BJ (cell line): ENCODE measurements around the gene RNF26. TPM values are rescaled to one million over a fixed set of nuclear protein-coding genes. Genes with fewer than 3 reads are reported as not detected.

Experiments used
- CTCF ChIA-PET: fragments of 350-600 bp; formaldehyde crosslinking; extraction: SDS; loops from one replicate; lab custom pipeline; 2021; ENCODE audit warnings: antibody characterized with exemption, inconsistent platforms; lab: Yijun Ruan, JAX
- POLR2A ChIA-PET: fragments of 300-600 bp; sonication (Branson Sonifier 250); formaldehyde crosslinking; extraction: SDS; loops from one replicate; lab custom pipeline; 2021; ENCODE audit warnings: antibody characterized with exemption; lab: Charles Lee
- DNase-seq: peaks from one replicate; pipeline ENCODE4 v3.0.0-alpha.2; 2011; ENCODE audit warnings: low read depth
- H3K27me3 ChIP-seq: 2 replicates; pipeline ENCODE4 v1.6.0; 2011; ENCODE audit warnings: low read length; ENCODE audit not compliant: control insufficient read depth, insufficient read depth
- H3K36me3 ChIP-seq: 2 replicates; pipeline ENCODE4 v1.5.1; 2011; ENCODE audit warnings: low read length; ENCODE audit not compliant: control insufficient read depth, insufficient read depth
- H3K4me3 ChIP-seq: 2 replicates; pipeline ENCODE4 v1.5.1; 2011; ENCODE audit warnings: low read depth, mild to moderate bottlenecking, control low read depth, low read length
- polyA plus RNA-seq: library from polyadenylated mRNA; depleted of rRNA; stranded (reverse); fragments of >200 nt; gene quantifications from 2 replicates; pipeline ENCODE4 v1.2.3, GENCODE V29; 2011
- TF ChIP-seq, protein P1 (sequence below): IDR thresholded peaks from 2 replicates; pipeline ENCODE4 v1.5.1; 2011; ENCODE audit warnings: low read depth, mild to moderate bottlenecking, control low read depth, inconsistent platforms, low read length, moderate library complexity; ENCODE audit not compliant: insufficient read depth

RNF26 gene
- polyA plus RNA-seq, 1 experiment, result 65.1 TPM

DNA sequence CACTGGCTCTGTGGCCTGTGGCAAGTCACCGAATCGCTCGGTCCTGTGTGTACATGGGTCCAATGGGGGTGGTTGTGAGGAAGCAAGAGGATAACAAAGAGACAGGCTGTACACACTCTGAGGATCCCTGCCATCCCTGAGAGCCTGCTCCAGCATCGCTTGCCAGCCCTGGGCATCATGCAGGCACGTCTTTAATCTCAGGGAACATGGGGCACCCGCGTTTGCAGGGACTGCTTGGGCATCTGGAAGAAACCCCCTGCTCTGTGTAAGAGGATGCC, 7.6 kb downstream of the RNF26 start:
- CTCF ChIA-PET, result interaction anchor here (5.9 to 11.5 kb wide), 4 partner anchors 14 to 129 kb away, joined by 43 to 146 read pairs (median 118); no protein-coding TSS in a partner anchor
- no peak overlapping the region for H3K4me3 ChIP-seq
- peaks cover 10% of the 10 kb centered on the region for H3K27me3 ChIP-seq
- DNase-seq, result no peak
- POLR2A ChIA-PET, result no interaction called here
- no peaks in the 10 kb centered on the region for H3K36me3 ChIP-seq
- TF ChIP-seq, protein P1, sequence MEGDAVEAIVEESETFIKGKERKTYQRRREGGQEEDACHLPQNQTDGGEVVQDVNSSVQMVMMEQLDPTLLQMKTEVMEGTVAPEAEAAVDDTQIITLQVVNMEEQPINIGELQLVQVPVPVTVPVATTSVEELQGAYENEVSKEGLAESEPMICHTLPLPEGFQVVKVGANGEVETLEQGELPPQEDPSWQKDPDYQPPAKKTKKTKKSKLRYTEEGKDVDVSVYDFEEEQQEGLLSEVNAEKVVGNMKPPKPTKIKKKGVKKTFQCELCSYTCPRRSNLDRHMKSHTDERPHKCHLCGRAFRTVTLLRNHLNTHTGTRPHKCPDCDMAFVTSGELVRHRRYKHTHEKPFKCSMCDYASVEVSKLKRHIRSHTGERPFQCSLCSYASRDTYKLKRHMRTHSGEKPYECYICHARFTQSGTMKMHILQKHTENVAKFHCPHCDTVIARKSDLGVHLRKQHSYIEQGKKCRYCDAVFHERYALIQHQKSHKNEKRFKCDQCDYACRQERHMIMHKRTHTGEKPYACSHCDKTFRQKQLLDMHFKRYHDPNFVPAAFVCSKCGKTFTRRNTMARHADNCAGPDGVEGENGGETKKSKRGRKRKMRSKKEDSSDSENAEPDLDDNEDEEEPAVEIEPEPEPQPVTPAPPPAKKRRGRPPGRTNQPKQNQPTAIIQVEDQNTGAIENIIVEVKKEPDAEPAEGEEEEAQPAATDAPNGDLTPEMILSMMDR, result no peak

DNA sequence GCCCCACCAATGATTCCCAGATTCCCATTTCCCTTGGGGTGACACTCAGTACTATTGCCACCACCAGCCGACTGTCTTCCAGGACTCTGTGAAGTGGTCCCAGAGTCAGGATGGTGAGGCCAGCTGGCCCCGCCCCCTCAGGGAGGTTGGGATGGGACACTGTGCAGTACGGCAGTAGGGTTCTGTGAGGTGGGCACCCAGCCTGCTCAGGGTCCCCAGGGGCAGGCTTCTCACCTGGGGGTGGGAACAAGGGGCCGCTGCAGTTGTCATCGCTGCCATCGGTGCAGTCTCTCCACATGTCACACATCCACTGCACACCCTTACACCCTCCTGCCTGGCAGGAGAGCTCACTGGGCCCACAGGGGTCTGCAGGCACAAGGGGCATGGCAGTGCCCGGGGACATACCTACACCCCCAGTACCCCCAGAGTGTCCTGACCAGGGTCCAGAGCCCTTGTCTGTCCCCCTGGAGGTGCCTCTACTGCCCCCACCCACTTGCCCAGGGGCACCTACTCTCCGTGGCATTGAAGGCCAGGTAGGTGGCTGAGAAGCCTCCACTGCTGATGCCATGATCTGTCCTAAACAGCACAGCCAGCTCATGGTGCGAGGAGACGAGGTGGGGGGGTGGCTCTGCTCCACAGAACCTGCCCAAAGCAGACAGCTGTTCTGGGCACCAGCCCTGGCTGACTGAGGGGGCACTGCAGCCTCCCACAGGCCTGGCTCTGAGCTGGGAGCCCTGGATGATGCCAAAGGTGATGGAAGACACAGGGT, 8.2 kb downstream of the RNF26 start:
- TF ChIP-seq, protein P1, result no peak
- ChIA-PET CTCF (interaction anchor here (0.9 to 11.5 kb wide), 5 partner anchors 14 to 128 kb away, joined by 3 to 146 read pairs (median 110); no protein-coding TSS in a partner anchor), POLR2A (no interaction called here)

DNA sequence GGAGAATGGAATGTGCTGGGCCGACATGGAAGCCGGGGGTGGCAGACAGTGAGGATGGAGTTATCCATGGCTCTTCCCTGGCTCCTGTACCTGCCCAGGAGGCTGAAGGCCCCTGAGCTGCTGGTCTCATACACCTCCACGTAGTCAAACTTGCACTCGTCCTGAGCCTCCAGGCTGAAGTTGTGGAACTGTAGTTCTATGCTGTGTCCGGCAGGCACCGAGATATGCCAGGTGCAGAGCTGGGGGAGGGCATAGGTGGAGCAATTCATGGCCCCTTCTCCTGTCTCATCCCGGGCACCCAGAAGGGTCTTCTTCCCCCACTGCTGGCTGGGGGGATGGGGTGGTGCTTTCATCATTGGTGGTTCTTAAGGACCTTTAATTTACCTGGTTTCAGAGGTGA, 9.4 kb downstream of the RNF26 start:
- peaks cover 16% of the 10 kb centered on the region for H3K27me3 ChIP-seq
- TF ChIP-seq, protein P1, result no peak
- CTCF ChIA-PET, result interaction anchor here (0.9 to 11.5 kb wide), 5 partner anchors 9 to 127 kb away, joined by 3 to 126 read pairs (median 7); no protein-coding TSS in a partner anchor
- H3K4me3 ChIP-seq, result no peak overlapping the region
- no peaks in the 10 kb centered on the region for H3K36me3 ChIP-seq
- DNase-seq, result no peak
- POLR2A ChIA-PET, result no interaction called here

More for the DNA sequence above, 8.2 kb downstream of the RNF26 start:
- Histone ChIP-seq H3K4me3 (no peak overlapping the region), H3K36me3 (no peaks in the 10 kb centered on the region), H3K27me3 (peaks cover 12% of the 10 kb centered on the region)
- DNase-seq, result no peak

DNA sequence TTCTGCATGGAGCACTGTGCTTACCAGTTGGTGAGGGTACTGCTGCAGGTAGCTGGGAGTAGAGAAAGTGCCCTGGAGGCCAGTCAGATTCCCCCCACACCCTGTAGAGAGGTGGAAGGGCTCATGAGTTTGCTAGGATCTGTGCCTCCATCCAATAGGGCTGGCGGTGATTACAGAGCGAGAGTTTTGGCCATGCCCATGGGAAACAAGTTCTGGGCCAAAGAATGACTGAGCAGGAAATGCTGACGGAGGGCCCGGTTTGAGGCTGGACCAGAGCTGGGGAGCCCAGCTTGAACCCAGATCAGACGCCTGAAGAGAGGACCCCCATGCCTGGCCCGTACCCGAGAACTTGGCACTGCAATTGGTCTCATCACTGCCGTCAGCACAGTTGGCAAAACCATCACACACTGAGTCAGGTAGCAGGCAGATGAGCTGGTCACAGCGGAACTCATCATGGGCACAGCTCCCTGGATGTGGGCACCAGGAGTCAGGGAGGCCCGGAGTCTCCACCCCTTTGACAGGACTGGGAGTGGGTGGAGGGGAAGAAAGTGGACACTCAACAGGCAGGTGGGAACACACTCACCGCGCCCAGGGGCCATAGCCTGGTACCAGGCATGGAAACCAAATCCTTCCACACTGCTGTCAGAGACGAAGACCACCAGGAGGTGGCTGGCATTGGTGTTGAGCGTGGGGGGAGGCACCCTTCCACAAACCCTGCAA, 10.1 kb downstream of the RNF26 start:
- DNase-seq, result no peak
- no peaks in the 10 kb centered on the region for H3K36me3 ChIP-seq
- CTCF ChIA-PET, result interaction anchor here (1.0 to 11.5 kb wide), 5 partner anchors 12 to 36 kb away, joined by 3 to 126 read pairs (median 7); no protein-coding TSS in a partner anchor
- no peak overlapping the region for H3K4me3 ChIP-seq
- peaks cover 16% of the 10 kb centered on the region for H3K27me3 ChIP-seq
- TF ChIP-seq, protein P1, result no peak
- POLR2A ChIA-PET, result no interaction called here

DNA sequence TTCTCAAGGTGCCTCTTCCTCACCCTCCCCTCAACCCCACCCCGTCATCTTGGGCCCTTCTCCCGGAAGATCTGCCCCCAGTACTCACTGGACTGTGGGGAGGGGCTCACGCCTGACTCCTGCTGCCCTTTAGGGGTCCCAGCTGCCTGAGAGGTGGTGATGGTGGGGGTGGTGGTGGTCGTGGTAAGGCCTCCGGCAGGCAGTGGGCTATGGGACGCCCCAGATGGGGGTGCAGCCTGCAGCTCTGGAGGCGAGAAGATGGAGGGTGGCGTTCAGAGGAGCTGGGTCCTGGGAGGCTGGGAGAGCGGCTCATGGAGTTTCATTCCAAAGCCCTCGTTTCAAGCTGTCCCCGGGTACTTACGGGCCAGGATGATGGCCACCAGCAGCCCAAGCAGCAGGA, 11.4 kb downstream of the RNF26 start:
- POLR2A ChIA-PET, result no interaction called here
- CTCF ChIA-PET, result interaction anchor here (1.0 to 11.5 kb wide), 5 partner anchors 11 to 35 kb away, joined by 3 to 126 read pairs (median 7); no protein-coding TSS in a partner anchor
- TF ChIP-seq, protein P1, result no peak
- peaks cover 17% of the 10 kb centered on the region for H3K27me3 ChIP-seq
- H3K36me3 ChIP-seq, result no peaks in the 10 kb centered on the region
- no peak for DNase-seq
- no peak overlapping the region for H3K4me3 ChIP-seq
